Astrocyte of the cerebellum (primary cell): ENCODE measurements around the gene QRICH2.
"Not testable (repeated sequence)": the region's sequence is repeated elsewhere in the genome, so short reads cannot be mapped to it uniquely, and the experiment has no call there.

Source experiments
- DNase-seq: peaks from one replicate; pipeline ENCODE4 v3.0.0-alpha.2; 2011; ENCODE audit warnings: low read depth
- H3K4me3 ChIP-seq: 2 replicates; pipeline ENCODE4 v1.5.1; 2011; ENCODE audit warnings: mild to moderate bottlenecking, low read depth, low read length, moderate library complexity
- CTCF ChIP-seq: IDR thresholded peaks from 2 replicates; pipeline ENCODE4 v1.5.1; 2012; ENCODE audit warnings: low read length, low read depth, moderate library complexity, mild to moderate bottlenecking; ENCODE audit errors: missing control alignments
- in situ Hi-C: cut with HindIII; loops from 2 replicates; pipeline ENCODE4 v1.10.0; 2017; ENCODE audit warnings: low sequenced_read_pairs

The QRICH2 gene

GRCh38 chr17:76353004-76353598 lies 45.0 kb upstream of the QRICH2 start:
- peak overlapping the region; percentile 80 for H3K4me3 ChIP-seq
- no peak for DNase-seq
- in situ Hi-C loops: no loop called here
- TF ChIP-seq CTCF: no peak

- no peak overlapping the region for H3K4me3 ChIP-seq
- in situ Hi-C loops: no loop called here
- TF ChIP-seq CTCF: no peak
- no peak for DNase-seq
Measured at GRCh38 chr17:76351526-76352071, 43.5 kb upstream of the QRICH2 start.

- TF ChIP-seq CTCF: no peak
- no peak for DNase-seq
- in situ Hi-C loops: no loop called here
- H3K4me3 ChIP-seq: no peak overlapping the region
Measured at GRCh38 chr17:76350463-76350862, 42.4 kb upstream of the QRICH2 start.

- DNase-seq, in situ Hi-C loops, H3K4me3 ChIP-seq: not testable (repeated sequence)
Measured at GRCh38 chr17:76346936-76347335, 38.9 kb upstream of the QRICH2 start.

- H3K4me3 ChIP-seq: no peak overlapping the region
- in situ Hi-C loops: no loop called here
- TF ChIP-seq CTCF: no peak
- no peak for DNase-seq
Measured at GRCh38 chr17:76345377-76345974, 37.4 kb upstream of the QRICH2 start.

GRCh38 chr17:76343106-76343505 lies 35.0 kb upstream of the QRICH2 start:
- H3K4me3 ChIP-seq: no peak overlapping the region
- no peak for TF ChIP-seq CTCF
- in situ Hi-C loops: no loop called here
- no peak for DNase-seq

GRCh38 chr17:76341301-76341700 lies 33.2 kb upstream of the QRICH2 start:
- DNase-seq: no peak
- no peak for TF ChIP-seq CTCF
- in situ Hi-C loops: no loop called here
- no peak overlapping the region for H3K4me3 ChIP-seq
